ENCODE results near the gene CD2BP2. TPM values are rescaled to one million over a fixed set of nuclear protein-coding genes. Genes with fewer than 3 reads are reported as not detected.

Gene CD2BP2
- 38.1 and 39.5 TPM in 2 replicates for total RNA-seq

GRCh38 chr16:30355144-30355953, at the start of gene CD2BP2:
TSS of gene CD2BP2 (minus strand) at chr16:30355308. CDS start at chr16:30354681, 627 bp downstream.

DNA sequence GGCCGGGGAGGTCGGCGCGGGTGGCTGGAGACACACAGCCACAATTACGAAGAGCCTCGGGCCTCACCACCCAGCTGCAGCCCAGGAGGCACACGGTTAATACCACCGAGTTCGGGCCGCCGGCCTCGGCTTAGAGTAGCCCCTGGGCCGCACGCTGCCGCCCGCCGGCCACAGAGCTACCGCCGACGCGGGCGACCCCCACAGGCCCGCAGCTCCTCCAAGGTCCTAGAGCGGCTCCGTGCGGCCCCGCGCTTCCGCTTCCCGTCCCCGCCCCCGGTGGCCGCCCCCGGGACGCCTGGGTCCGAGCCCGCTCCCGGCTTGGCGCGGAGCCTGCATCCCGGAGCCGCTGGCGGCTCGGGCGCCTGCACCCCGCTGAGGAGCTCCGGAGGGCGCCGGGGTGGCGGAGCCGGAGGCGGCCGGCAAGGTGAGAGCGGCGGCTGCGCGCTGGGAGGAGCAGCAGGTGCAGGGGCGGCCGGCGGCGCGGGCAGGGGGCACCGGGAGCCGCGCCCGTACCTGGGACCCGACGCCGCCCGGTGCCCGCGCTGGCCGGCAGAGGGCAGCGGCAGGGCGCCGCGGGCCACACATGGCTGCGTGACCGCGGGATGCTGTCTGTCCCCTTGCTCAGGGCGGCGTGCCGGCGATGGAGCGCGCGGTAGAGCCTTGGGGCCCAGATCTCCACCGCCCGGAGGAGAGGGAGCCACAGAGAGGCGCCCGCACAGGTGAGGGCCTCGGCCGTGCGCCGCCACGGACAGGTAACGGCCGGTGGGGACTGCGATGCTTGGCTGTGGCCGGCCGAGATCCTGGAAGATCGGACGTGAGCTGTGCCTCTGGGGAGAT, 40.3 kb upstream of the CD2BP2 start, which contains the start of gene ZNF48:
Gene ZNF48 (plus strand): TSS at position 266 of the 837 bp plus-strand sequence. CDS start 375 bp downstream, at position 641.

GRCh38 chr16:30382111-30382881, 27.2 kb upstream of the CD2BP2 start, which contains the start of gene SEPTIN1:
TSS of gene SEPTIN1 (minus strand) at chr16:30382561. CDS start at chr16:30382542, 19 bp downstream.

GRCh38 chr16:30374538-30374937, 19.4 kb upstream of the CD2BP2 start, which contains the start of gene MYL11:
TSS of gene MYL11 (plus strand) at chr16:30374802. CDS start at chr16:30374858, 56 bp downstream.

DNA sequence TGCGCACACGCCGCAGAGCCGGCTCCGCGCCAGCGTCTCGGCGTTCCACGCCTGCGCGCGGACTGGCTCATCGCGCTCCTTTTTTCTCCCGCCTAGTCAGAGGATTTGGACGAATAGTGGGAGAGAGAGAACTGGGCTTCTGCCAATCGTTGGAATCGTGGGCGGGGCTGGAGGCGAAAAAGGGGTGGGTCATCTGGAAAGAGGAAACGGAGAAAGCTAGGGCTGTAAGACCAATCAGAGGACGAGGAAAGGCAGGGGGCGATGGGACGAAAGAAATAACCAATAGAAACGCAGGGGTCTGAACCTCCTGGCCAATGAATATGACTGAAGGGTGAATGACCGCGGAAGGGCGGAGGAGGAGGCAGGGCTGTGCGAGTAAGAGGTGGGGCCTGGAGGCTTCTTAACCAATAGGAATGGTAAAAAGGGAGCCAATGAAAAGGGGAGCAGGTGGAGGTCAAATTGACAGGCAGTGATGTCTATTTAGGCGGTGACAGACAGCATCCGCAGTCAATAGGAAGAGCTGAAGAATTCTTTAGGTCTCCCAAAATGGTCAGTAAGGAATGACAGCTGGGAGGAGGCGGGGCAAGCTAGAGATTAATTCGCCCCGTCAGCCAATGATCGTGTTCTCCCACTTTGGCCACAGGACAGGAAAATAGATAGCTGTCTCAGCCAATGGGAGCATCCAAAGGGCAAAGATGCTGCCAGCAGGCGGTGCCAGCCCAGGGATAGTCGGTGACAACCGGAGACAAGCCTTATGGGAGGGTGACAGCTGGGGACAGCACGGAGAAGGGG, 15.5 kb upstream of the CD2BP2 start, which contains the start of gene TBC1D10B:
Gene TBC1D10B (minus strand): TSS at position 39 of the 792 bp plus-strand sequence. CDS start 311 bp downstream, outside the sequence.

Other genes with a start within 250 kb of the CD2BP2 start
- 4.4 and 7.9 TPM in 2 replicates for gene GDPD3, start 241.8 kb downstream of the CD2BP2 start, total RNA-seq
- gene MAPK3, start 232.1 kb downstream of the CD2BP2 start, total RNA-seq, result 62.0 and 62.1 TPM in 2 replicates
- 16.2 and 18.6 TPM in 2 replicates for gene CORO1A, start 171.7 kb downstream of the CD2BP2 start, total RNA-seq
- gene BOLA2B, start 161.6 kb downstream of the CD2BP2 start, total RNA-seq, result 254 and 612 TPM in 2 replicates
- gene SLX1A, start 161.4 kb downstream of the CD2BP2 start, total RNA-seq, result 38.1 and 64.8 TPM in 2 replicates
- 0.98 and 7.1 TPM in 2 replicates for gene SULT1A3, start 156.1 kb downstream of the CD2BP2 start, total RNA-seq
- gene NPIPB13, start 106.8 kb downstream of the CD2BP2 start, total RNA-seq, result 0.21 TPM in 1 of 2 replicates, not detected in the other
- 35.3 and 37.5 TPM in 2 replicates for gene TBC1D10B, start 15.2 kb upstream of the CD2BP2 start, total RNA-seq
- not detected in 2 replicates for gene MYL11, start 19.5 kb upstream of the CD2BP2 start, total RNA-seq
- gene SEPTIN1, start 27.3 kb upstream of the CD2BP2 start, total RNA-seq, result not detected in 2 replicates
- 8.3 and 9.5 TPM in 2 replicates for gene ZNF48, start 40.1 kb upstream of the CD2BP2 start, total RNA-seq
- 7.9 and 19.4 TPM in 2 replicates for gene ZNF771, start 52.3 kb upstream of the CD2BP2 start, total RNA-seq
- 48.1 and 55.7 TPM in 2 replicates for gene DCTPP1, start 74.7 kb upstream of the CD2BP2 start, total RNA-seq
- gene SEPHS2, start 90.6 kb upstream of the CD2BP2 start, total RNA-seq, result 18.9 and 19.5 TPM in 2 replicates
- not detected in 2 replicates for gene ITGAL, start 117.4 kb upstream of the CD2BP2 start, total RNA-seq
- gene ZNF768, start 171.3 kb upstream of the CD2BP2 start, total RNA-seq, result 27.6 and 31.6 TPM in 2 replicates
- 5.5 and 7.0 TPM in 2 replicates for gene ZNF747, start 179.6 kb upstream of the CD2BP2 start, total RNA-seq
- gene ZNF764, start 203.1 kb upstream of the CD2BP2 start, total RNA-seq, result 6.3 and 8.2 TPM in 2 replicates
- gene ZNF688, start 216.4 kb upstream of the CD2BP2 start, total RNA-seq, result 8.7 and 11.8 TPM in 2 replicates
- gene ZNF785, start 230.4 kb upstream of the CD2BP2 start, total RNA-seq, result 3.2 and 4.3 TPM in 2 replicates

Data from airway epithelial cell (primary cell).